H1 (cell line): Measurements from ENCODE around the gene BMERB1. TPM values are rescaled to one million over a fixed set of nuclear protein-coding genes. Genes with fewer than 3 reads are reported as not detected.

Source experiments
- MAFK ChIP-seq: IDR thresholded peaks from 2 replicates; pipeline ENCODE4 v1.6.1; 2012; ENCODE audit warnings: low read depth, mild to moderate bottlenecking, improper control_type of control experiment, low read length
- POU5F1 ChIP-seq: IDR thresholded peaks from 2 replicates; pipeline ENCODE4 v1.6.1; 2011; ENCODE audit warnings: low read depth, mild to moderate bottlenecking, low read length, moderate library complexity
- polyA plus RNA-seq, 7 experiments: library from polyadenylated mRNA; depleted of rRNA in 3 of 7; stranded (reverse) in 5 of 7; unstranded in 2 of 7; fragments of >200 nt in 5 of 7; fragments of 200-250 nt in 2 of 7; gene quantifications; 1 replicate in 5 of 7; 2 replicates in 1 of 7; 4 replicates in 1 of 7; pipeline versions ENCODE4 v1.2.1 to v1.2.3, GENCODE V29; 2011 to 2013; ENCODE audit warnings: missing spikeins in 2 of 7, mixed read lengths in 2 of 7
- total RNA-seq: library from RNA; stranded (reverse); fragmentation: NEBNext Ultra II Directional; extraction: Animal tissue kit (Norgen Biotek cat#: 25700); gene quantifications from 2 replicates; pipeline ENCODE4 v1.2.1, GENCODE V29; 2021
- TF ChIP-seq, protein P1 (sequence below): IDR thresholded peaks from 2 replicates; pipeline ENCODE4 v1.6.1; 2011; ENCODE audit warnings: low read length, improper control_type of control experiment

Gene BMERB1
- total and polyA plus RNA-seq, 2 of the 8 experiments (the other 6 are each of a cell fraction or from before 2014, with no cell fraction given), result 23.5 to 27.1 TPM

DNA sequence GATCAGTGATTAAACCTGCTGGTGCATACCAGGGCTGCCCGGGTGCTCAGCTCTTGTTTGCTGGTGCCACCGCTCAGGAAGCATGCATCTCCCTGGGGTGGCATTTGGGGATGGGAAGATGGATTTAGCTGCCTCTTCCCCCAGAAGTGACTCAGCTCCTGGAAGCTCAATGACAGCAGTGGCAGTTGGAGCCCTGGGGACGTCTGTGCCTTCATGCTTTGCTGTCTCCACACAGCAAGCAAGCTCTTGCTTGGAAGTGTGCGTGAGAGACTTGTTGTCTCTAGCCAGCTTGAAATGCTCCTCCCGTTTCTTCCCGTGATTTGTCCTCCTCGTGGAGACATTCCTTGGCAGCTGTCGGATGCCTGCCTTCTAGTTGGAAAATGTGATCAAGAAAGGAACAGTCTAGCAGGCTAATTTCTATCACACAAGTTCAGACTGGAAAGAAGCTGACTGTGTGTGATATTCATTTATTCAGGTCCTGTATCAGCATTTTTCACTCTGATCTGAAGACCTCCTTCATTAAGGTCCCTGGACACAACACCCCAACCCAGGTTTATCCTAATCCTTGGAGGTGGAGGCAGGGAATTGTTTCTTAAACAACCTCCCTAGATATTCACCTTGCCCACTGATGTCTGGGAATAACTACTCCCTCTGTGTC is 73.0 kb downstream of the BMERB1 start (continued):
- no peak for TF ChIP-seq POU5F1
- no peak for TF ChIP-seq MAFK
- TF ChIP-seq, protein P1, sequence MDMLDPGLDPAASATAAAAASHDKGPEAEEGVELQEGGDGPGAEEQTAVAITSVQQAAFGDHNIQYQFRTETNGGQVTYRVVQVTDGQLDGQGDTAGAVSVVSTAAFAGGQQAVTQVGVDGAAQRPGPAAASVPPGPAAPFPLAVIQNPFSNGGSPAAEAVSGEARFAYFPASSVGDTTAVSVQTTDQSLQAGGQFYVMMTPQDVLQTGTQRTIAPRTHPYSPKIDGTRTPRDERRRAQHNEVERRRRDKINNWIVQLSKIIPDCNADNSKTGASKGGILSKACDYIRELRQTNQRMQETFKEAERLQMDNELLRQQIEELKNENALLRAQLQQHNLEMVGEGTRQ, result no peak
